ENCODE measurements around the gene PAM16.

Gene PAM16

DNA sequence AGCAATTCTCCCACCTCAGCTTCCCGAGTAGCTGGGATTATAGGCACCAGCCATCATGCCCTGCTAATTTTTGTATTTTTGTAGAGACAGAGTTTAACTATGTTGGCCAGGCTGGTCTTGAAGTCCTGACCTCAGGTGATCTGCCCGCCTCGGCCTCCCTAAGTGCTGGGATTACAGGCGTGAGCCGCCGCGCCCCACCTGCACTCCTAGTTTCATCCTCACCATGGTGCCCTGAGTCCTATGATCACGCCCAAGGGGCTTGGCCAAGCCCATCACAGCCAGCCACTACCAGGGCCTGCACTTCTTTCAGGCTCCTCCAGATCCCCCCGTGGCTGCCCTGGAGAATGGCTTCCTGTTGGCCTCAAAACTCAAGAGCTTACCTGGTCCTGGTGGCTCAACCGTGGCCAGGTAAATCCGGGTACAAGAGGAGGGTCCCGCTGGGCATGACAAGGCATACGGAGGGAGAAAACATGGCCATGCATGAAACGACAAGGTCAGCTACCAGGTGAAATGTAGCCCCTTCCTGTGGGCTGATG lies 57.9 kb downstream of the PAM16 start:
- DNase-seq = no peak

DNA sequence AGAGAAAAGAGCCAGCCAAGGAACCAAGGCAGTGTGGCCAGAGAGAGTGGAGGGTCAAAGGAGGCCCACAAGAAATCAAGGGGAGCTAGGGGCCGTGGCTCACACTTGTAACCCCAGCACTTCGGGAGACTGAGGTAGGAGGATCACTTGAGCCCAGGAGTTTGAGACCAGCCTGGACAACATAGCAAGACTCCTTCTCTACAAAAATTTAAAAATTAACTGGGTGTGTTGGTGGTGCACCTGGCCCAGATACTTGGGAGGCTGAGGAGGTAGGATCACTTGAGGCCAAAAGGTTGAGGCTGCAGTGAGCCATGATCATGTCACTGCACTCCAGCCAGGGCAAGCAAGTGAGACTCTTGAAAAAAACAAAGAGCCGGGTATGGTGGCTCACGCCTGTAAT lies 59.4 kb downstream of the PAM16 start:
- DNase-seq = no peak
